HUES6 (cell line): ENCODE measurements around the gene NUDCD3.

Experiments
- H3K27ac ChIP-seq: 2 replicates; pipeline ENCODE4 v1.7.0; 2013; ENCODE audit warnings: low read depth, mild to moderate bottlenecking, low read length, inconsistent platforms
- H3K27me3 ChIP-seq: 2 replicates; pipeline ENCODE4 v1.6.1; 2013; ENCODE audit warnings: low read length; ENCODE audit not compliant: control insufficient read depth, insufficient read depth
- H3K36me3 ChIP-seq: 2 replicates; pipeline ENCODE4 v1.6.1; 2013; ENCODE audit warnings: low read length; ENCODE audit not compliant: control insufficient read depth, insufficient read depth
- H3K4me1 ChIP-seq: 2 replicates; pipeline ENCODE4 v1.6.1; 2013; ENCODE audit warnings: low read length; ENCODE audit not compliant: control insufficient read depth, insufficient read depth
- H3K4me3 ChIP-seq: 2 replicates; pipeline ENCODE4 v1.5.1; 2013; ENCODE audit warnings: low read depth, low read length
- H3K9ac ChIP-seq: one replicate; pipeline ENCODE4 v1.6.1; 2013; ENCODE audit warnings: mild to moderate bottlenecking, low read length
- H3K9me3 ChIP-seq: 2 replicates; pipeline ENCODE4 v1.6.1; 2013; ENCODE audit warnings: low read depth, low read length; ENCODE audit not compliant: control insufficient read depth, insufficient read depth

The NUDCD3 gene

GRCh38 chr7:44494960-44495359 lies 4.5 kb upstream of the NUDCD3 start:
- Histone ChIP-seq H3K9me3 (no peaks in the 10 kb centered on the region), H3K36me3 (no peaks in the 10 kb centered on the region), H3K27me3 (no peaks in the 10 kb centered on the region), H3K27ac (no peak overlapping the region), H3K4me1 (peaks cover 5% of the 10 kb centered on the region; the same call in 1 of the 2 replicates), H3K4me3 (no peak overlapping the region), H3K9ac (no peak overlapping the region)

GRCh38 chr7:44491229-44491628 lies 771 bp upstream of the NUDCD3 start:
- Histone ChIP-seq H3K4me3 (peak overlapping the region; percentile 88), H3K4me1 (peaks cover 12% of the 10 kb centered on the region), H3K27me3 (no peaks in the 10 kb centered on the region), H3K9ac (peak overlapping the region; percentile 93), H3K9me3 (no peaks in the 10 kb centered on the region), H3K27ac (peak overlapping the region; percentile 100), H3K36me3 (0 out of 2 replicates have a peak, but pooled peaks cover 3% of the 10 kb centered on the region)

GRCh38 chr7:44489955-44490350 lies 505 bp downstream of the NUDCD3 start:
- Histone ChIP-seq H3K27me3 (no peaks in the 10 kb centered on the region), H3K4me3 (peak overlapping the region; percentile 88), H3K9me3 (no peaks in the 10 kb centered on the region), H3K36me3 (peaks cover 13% of the 10 kb centered on the region), H3K9ac (peak overlapping the region; percentile 93), H3K4me1 (peaks cover 12% of the 10 kb centered on the region), H3K27ac (peak overlapping the region; percentile 100; the same call in 1 of the 2 replicates)

- H3K4me1 ChIP-seq: peaks cover 12% of the 10 kb centered on the region
- H3K9ac ChIP-seq: no peak overlapping the region
- H3K4me3 ChIP-seq: peak overlapping the region; percentile 88
These were observed 1.5 kb downstream of the NUDCD3 start for GRCh38 chr7:44488955-44489354.

GRCh38 chr7:44486693-44487092 lies 3.8 kb downstream of the NUDCD3 start:
- H3K9ac ChIP-seq: no peak overlapping the region
- H3K4me3 ChIP-seq: no peak overlapping the region
- no peaks in the 10 kb centered on the region for H3K27me3 ChIP-seq
- H3K36me3 ChIP-seq: peaks cover 46% of the 10 kb centered on the region
- no peak overlapping the region for H3K27ac ChIP-seq
- peaks cover 12% of the 10 kb centered on the region for H3K4me1 ChIP-seq
- H3K9me3 ChIP-seq: no peaks in the 10 kb centered on the region

More at GRCh38 chr7:44488955-44489354, 1.5 kb downstream of the NUDCD3 start:
- Histone ChIP-seq H3K27me3 (no peaks in the 10 kb centered on the region), H3K36me3 (peaks cover 23% of the 10 kb centered on the region), H3K9me3 (no peaks in the 10 kb centered on the region), H3K27ac (no peak overlapping the region)

- H3K4me1 ChIP-seq: peaks cover 7% of the 10 kb centered on the region
- H3K27me3 ChIP-seq: no peaks in the 10 kb centered on the region
- H3K36me3 ChIP-seq: peaks cover 53% of the 10 kb centered on the region
- no peak overlapping the region for H3K4me3 ChIP-seq
- no peaks in the 10 kb centered on the region for H3K9me3 ChIP-seq
- no peak overlapping the region for H3K27ac ChIP-seq
- no peak overlapping the region for H3K9ac ChIP-seq
These were observed 4.5 kb downstream of the NUDCD3 start for GRCh38 chr7:44486001-44486400.

GRCh38 chr7:44484482-44485313 lies 5.8 kb downstream of the NUDCD3 start:
- Histone ChIP-seq H3K27ac (no peak overlapping the region), H3K9me3 (no peaks in the 10 kb centered on the region), H3K27me3 (no peaks in the 10 kb centered on the region), H3K4me1 (peaks cover 6% of the 10 kb centered on the region), H3K36me3 (peaks cover 65% of the 10 kb centered on the region), H3K9ac (no peak overlapping the region), H3K4me3 (no peak overlapping the region)

GRCh38 chr7:44482502-44483485 lies 7.7 kb downstream of the NUDCD3 start:
- H3K9me3 ChIP-seq: no peaks in the 10 kb centered on the region
- peaks cover 76% of the 10 kb centered on the region for H3K36me3 ChIP-seq
- no peak overlapping the region for H3K27ac ChIP-seq
- H3K9ac ChIP-seq: no peak overlapping the region
- no peak overlapping the region for H3K4me3 ChIP-seq
- no peaks in the 10 kb centered on the region for H3K4me1 ChIP-seq
- H3K27me3 ChIP-seq: no peaks in the 10 kb centered on the region

- H3K36me3 ChIP-seq: peaks cover 68% of the 10 kb centered on the region
- no peak overlapping the region for H3K4me3 ChIP-seq
- H3K4me1 ChIP-seq: no peaks in the 10 kb centered on the region
- H3K9me3 ChIP-seq: no peaks in the 10 kb centered on the region
- no peak overlapping the region for H3K27ac ChIP-seq
- H3K9ac ChIP-seq: no peak overlapping the region
- H3K27me3 ChIP-seq: no peaks in the 10 kb centered on the region
These were observed 12.5 kb downstream of the NUDCD3 start for GRCh38 chr7:44477938-44478337.

- Histone ChIP-seq H3K27ac (no peak overlapping the region), H3K36me3 (peaks cover 66% of the 10 kb centered on the region), H3K27me3 (no peaks in the 10 kb centered on the region), H3K9ac (no peak overlapping the region), H3K4me3 (no peak overlapping the region), H3K4me1 (no peaks in the 10 kb centered on the region), H3K9me3 (no peaks in the 10 kb centered on the region)
These were observed 13.2 kb downstream of the NUDCD3 start for GRCh38 chr7:44477063-44477830.
